HG03354 (cell line): Measurements from ENCODE around the gene DGKI.

Experiments used
- ATAC-seq: cut with Tn5 transposase; IDR thresholded peaks from one replicate; pipeline ENCODE4 v1.9.1; 2021; ENCODE audit warnings: mild to moderate bottlenecking; ENCODE audit not compliant: unreplicated experiment, poor library complexity, severe bottlenecking

DGKI gene

DNA sequence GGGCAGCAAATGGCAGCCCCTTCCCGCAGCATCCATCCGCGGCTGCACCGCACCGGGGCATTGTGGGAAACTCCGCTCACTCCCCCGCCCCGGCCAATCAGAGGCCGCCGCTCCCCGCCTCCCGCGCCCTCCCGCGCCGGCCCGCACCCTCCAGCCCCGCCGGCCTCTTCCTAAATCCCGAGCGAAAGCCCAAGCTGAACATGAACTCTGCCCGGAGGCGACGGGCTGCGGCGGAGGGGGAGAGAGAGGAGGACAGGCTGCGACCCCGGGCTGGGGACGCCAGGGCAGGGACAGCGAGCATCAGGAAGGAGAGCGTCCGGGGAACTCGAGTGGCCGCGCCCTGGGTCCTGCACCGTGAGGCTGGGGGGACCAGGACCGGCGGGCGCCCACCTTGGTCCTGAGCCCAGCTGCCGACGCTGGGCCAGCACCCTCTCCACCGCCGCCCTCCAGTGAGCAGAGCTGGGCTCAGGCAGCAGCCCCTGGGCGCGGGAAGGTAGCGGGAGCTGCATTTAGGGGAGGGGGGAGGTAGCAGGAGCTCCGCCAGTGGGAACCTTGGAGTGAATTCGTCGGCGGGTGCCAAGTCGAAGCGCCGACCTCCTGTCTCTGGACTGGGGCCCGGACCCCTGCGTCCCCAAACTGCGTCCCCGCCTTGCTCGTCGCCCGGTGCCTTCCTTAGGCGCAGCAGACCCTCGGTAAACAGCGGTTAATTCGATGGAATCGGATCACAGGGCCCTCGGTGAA, at the start of gene DGKI:
Gene DGKI (minus strand): TSS at position 148 of the 741 bp plus-strand sequence.
- peak; percentile 64 for ATAC-seq

GRCh38 chr7:137895301-137896221, 48.8 kb upstream of the DGKI start:
- ATAC-seq, result peak; percentile 70

DNA sequence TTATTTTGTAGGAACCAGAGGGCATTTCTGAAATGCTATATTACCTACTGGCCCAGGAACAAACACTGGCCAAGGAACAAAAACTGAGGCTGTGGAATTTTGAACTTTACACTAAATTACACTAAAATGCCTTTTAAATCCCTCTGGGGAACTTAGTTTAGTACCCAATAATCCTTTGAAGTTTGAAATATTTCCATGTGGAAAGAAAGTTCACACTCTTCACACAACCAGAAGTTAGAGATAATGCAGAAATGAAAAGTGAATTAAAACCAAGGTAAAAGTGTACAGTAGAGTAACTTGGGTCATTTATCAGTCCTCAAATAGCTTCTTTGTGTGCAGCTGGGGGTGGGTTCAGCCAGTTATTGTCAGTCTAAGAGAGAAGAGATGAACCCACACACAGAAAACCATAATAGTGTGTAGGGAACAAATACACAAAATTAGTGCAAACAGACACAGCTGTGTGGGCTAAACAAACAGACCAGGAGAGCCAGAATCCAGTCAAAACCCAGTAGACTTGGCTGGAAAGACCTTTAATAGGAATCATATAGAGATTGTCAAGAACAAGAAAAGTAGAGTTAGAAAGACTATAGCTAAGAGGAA, 46.5 kb upstream of the DGKI start:
- ATAC-seq, result no peak

DNA sequence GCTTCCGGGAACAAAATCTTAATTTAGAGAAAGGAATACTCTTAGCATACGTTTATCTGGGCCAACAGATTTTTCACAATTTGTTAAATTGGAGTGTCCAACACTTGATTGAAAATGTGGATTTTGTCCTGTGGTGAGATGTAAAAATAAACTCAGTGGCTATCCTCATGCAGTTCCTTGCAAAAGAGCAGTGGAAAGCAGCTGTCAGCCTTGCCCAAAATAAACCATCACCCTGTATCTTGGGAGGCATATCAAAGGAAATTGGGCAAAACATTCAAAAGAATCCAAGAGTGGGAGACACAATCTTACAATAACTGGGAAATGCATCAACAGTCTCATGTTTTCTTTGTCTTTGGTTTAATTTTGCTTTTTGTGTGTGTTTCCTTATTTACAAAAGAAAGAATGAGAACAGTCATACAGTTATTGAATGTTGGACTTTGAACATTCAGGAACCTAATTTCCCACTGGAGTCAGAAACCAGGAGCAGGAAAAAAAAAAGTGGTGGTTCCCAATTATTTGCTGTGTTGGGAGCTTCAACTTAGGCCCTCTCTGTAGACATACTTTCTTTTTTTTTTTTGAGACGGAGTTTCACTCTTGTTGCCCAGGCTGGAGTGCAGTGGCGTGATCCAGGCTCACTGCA, 44.4 kb upstream of the DGKI start:
- no peak for ATAC-seq

GRCh38 chr7:137890449-137890921, 43.7 kb upstream of the DGKI start:
- ATAC-seq, result no peak

GRCh38 chr7:137888241-137888640, 41.5 kb upstream of the DGKI start:
- no peak for ATAC-seq

GRCh38 chr7:137886746-137887145, 40.0 kb upstream of the DGKI start:
- ATAC-seq, result no peak

- ATAC-seq, result no peak
Observed at GRCh38 chr7:137886281-137886680, 39.5 kb upstream of the DGKI start.

GRCh38 chr7:137885678-137886077, 38.9 kb upstream of the DGKI start:
- ATAC-seq, result no peak

- ATAC-seq, result no peak
Observed at GRCh38 chr7:137882806-137883205, 36.0 kb upstream of the DGKI start.

- ATAC-seq, result peak; percentile 84
Observed at GRCh38 chr7:137882261-137882668, 35.5 kb upstream of the DGKI start.

DNA sequence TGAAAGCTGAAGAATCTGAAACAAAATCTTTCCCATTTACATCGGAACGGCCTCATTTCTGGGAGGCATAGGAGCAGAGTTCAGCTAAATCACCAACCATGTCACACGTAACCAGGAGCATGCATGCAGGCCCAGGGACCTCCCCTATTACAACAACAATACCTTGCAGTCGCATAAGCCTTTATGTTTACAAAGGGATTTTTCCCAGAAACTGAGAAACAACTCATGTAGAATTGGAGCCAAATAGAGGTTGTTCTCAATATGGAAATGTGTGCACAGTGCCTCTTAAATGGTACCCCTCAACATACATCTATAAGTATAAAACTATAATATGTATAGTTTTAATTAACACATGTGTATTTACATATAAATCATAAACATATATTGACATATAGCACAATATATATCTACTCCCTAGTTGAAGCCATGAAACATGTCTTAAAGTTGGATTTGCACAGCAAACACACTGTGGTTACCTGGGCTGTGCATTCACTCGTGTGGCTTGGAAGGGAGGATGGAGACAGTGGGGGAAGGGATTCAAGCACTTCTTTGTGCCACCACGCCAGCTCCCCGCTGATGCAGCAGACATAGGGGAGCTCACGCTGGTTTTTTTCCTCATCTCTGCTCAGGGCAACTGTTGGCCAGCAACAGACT, 35.0 kb upstream of the DGKI start:
- ATAC-seq, result peak; percentile 20

GRCh38 chr7:137880432-137880831, 33.7 kb upstream of the DGKI start:
- ATAC-seq, result no peak

- no peak for ATAC-seq
Observed at GRCh38 chr7:137879357-137880158, 32.8 kb upstream of the DGKI start.

GRCh38 chr7:137878333-137878961, 31.7 kb upstream of the DGKI start:
- ATAC-seq, result no peak

GRCh38 chr7:137877027-137877675, 30.4 kb upstream of the DGKI start:
- no peak for ATAC-seq

DNA sequence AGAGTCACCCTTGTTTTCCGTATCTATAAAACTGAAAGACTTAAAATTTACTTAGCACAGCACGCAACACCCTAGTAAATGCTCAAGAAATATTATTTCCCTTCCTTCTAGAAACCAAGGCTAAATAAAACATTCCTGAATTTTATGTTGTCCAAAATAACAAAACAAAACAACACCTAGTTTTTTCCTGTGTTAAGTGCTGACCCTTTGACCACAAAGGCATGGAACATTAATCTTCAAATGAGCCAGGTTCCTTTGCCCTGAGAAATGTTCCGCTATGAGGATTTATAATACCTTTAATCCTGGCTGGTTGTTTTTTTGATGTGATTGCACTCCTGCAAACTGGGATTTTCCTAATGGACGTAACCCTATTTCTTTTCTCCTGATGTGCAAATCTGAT, 29.0 kb upstream of the DGKI start:
- ATAC-seq, result no peak
